WERI-Rb-1 (cell line): ENCODE measurements around the gene CDCP1.

Experiments
- DNase-seq: peaks from one replicate; pipeline ENCODE4 v3.0.0-alpha.2; 2020
- H3K27ac ChIP-seq: fragments of 250-450 bp; sonication (Bioruptor Pico); 2 replicates; pipeline ENCODE4 v1.5.1; 2020; ENCODE audit warnings: mild to moderate bottlenecking, moderate library complexity
- H3K27me3 ChIP-seq: fragments of 250-450 bp; sonication (Bioruptor Pico); 2 replicates; pipeline ENCODE4 v1.5.1; 2021; ENCODE audit warnings: mild to moderate bottlenecking, low read depth, moderate library complexity; ENCODE audit not compliant: insufficient read depth, severe bottlenecking
- H3K36me3 ChIP-seq: fragments of 250-450 bp; sonication (Bioruptor Pico); 2 replicates; pipeline ENCODE4 v1.5.1; 2020; ENCODE audit warnings: mild to moderate bottlenecking, moderate library complexity
- H3K4me3 ChIP-seq: 2 replicates; pipeline ENCODE4 v1.5.1; 2011; ENCODE audit warnings: low read depth, mild to moderate bottlenecking, control low read depth, low read length
- H3K9me3 ChIP-seq: fragments of 250-450 bp; sonication (Bioruptor Pico); 2 replicates; pipeline ENCODE4 v1.5.1; 2021; ENCODE audit warnings: mild to moderate bottlenecking, moderate library complexity; ENCODE audit not compliant: severe bottlenecking
- TF ChIP-seq, protein P1 (sequence below): IDR thresholded peaks from 2 replicates; pipeline ENCODE4 v1.5.1; 2011; ENCODE audit warnings: low read depth, mild to moderate bottlenecking, control low read depth, inconsistent platforms, low read length

The CDCP1 gene

DNA sequence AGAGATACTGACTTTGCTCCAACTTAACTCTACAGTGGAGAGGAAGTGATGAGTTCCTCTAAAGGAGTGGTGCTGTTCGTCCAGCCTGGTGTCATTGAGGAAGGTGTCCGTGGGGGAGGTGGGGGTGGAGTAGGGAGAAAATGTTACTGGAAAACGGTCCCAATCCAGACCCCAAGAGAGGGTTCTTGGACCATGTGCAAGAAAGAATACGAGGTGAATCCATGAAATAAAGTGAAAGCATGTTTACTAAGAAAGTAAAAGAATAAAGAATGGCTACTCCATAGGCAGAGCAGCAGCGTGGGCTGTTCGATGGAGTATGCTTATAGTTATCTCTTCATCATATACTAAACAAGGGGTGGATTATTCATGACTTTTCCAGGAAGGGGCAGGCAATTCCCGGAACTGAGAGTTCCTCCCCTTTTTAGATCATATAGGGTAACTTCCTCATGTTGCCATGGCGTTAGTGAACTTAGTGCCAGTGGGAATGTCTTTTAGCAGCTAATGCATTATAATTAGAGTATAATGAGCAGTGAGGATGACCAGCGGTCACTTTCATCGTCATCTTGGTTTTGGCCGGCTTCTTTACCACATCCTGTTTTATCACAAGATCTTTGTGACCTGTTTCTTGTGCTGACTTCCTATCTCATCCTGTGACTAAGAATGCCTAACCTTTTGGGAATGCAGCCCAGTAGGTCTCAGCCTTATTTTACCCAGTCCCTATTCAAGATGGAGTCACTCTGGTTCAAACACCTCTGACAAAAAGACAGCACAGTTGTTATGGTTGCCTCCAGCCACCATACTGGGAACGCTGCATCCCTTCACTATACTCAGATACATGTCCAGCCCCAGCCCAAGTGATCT lies 81.4 kb downstream of the CDCP1 start:
- Histone ChIP-seq H3K4me3 (no peak overlapping the region), H3K27me3 (no peaks in the 10 kb centered on the region), H3K36me3 (no peaks in the 10 kb centered on the region), H3K9me3 (no peaks in the 10 kb centered on the region), H3K27ac (no peak overlapping the region)
- no peak for DNase-seq
- TF ChIP-seq, protein P1, sequence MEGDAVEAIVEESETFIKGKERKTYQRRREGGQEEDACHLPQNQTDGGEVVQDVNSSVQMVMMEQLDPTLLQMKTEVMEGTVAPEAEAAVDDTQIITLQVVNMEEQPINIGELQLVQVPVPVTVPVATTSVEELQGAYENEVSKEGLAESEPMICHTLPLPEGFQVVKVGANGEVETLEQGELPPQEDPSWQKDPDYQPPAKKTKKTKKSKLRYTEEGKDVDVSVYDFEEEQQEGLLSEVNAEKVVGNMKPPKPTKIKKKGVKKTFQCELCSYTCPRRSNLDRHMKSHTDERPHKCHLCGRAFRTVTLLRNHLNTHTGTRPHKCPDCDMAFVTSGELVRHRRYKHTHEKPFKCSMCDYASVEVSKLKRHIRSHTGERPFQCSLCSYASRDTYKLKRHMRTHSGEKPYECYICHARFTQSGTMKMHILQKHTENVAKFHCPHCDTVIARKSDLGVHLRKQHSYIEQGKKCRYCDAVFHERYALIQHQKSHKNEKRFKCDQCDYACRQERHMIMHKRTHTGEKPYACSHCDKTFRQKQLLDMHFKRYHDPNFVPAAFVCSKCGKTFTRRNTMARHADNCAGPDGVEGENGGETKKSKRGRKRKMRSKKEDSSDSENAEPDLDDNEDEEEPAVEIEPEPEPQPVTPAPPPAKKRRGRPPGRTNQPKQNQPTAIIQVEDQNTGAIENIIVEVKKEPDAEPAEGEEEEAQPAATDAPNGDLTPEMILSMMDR, result no peak

DNA sequence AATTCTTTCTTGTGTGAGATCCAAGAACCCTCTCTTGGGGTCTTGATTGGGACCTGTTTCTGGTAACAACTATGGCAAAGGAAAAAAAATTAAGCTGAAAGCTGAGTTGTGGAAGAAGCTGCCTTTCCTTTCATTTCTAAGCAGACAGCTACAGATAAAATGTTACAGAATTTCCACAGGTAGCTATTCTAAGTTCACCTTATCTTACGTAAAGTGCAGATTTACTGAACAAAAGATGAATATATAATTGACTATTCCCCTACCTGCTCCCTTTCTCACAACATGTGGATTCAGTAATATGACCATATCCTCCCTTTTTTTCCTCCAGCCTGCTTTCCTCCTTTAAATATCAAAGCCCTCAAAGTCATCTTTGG lies 83.5 kb downstream of the CDCP1 start:
- Histone ChIP-seq H3K4me3 (no peak overlapping the region), H3K27me3 (no peaks in the 10 kb centered on the region), H3K27ac (no peak overlapping the region), H3K9me3 (no peaks in the 10 kb centered on the region), H3K36me3 (no peaks in the 10 kb centered on the region)
- no peak for DNase-seq
- TF ChIP-seq, protein P1, result no peak

DNA sequence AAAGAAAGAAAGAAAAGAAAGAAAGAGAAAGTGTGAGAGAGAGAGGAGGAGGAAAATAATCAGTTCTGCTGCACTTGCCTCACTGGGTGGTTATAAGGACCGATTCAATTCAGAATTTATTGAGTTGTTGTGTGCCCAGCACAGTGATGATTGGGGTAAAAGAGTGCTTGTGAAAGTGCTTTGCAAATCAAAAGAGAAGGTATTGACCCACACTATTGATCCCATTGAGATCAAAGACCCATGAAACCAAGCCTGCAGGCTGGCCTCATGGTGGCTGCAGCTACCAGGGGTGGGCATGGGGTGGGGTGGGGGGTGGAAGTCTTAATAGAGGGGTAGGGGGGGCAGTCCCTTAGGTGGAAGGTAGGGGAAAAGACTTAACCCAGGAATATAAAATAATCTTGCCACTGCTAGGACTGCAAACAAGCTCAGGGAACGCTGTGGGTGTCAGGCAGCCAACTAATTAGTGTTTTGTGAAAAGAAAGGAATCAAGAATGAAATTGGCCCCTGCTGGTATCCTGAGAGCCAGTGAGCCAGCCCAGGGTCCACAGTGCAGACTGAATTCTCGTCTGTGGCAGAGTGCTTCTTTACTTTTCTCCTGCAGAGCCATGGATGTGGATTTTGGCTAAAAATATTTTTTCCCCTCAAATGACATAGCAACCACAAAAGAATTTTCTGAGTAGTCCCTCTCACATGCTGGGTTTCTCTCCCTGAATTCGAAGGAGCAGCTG lies 85.8 kb downstream of the CDCP1 start:
- no peak overlapping the region for H3K4me3 ChIP-seq
- no peak overlapping the region for H3K27ac ChIP-seq
- H3K27me3 ChIP-seq, result no peaks in the 10 kb centered on the region
- no peaks in the 10 kb centered on the region for H3K36me3 ChIP-seq
- H3K9me3 ChIP-seq, result no peaks in the 10 kb centered on the region
- TF ChIP-seq, protein P1, result no peak
- no peak for DNase-seq

DNA sequence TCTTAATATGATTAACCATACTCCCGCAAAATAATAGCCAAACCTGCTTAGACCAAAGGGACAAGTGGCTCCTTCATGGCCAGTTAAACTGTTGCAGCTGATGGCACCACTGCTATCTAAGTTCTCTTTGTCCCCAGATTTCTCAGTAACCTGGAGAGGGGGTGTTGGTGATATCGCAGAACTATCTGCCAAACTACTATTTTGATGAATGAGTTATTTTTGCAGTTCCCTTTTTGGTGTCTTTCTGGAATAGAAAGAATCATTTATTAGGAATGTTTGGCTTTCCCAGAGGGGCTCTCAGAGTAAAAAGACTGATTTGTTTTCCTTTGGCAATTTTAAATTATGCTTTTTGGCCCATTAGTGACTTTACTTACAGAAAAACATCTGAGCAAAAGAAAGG lies 87.0 kb downstream of the CDCP1 start:
- H3K4me3 ChIP-seq, result no peak overlapping the region
- no peaks in the 10 kb centered on the region for H3K9me3 ChIP-seq
- H3K27ac ChIP-seq, result no peak overlapping the region
- TF ChIP-seq, protein P1, result no peak
- no peaks in the 10 kb centered on the region for H3K27me3 ChIP-seq
- no peak for DNase-seq
- no peaks in the 10 kb centered on the region for H3K36me3 ChIP-seq

DNA sequence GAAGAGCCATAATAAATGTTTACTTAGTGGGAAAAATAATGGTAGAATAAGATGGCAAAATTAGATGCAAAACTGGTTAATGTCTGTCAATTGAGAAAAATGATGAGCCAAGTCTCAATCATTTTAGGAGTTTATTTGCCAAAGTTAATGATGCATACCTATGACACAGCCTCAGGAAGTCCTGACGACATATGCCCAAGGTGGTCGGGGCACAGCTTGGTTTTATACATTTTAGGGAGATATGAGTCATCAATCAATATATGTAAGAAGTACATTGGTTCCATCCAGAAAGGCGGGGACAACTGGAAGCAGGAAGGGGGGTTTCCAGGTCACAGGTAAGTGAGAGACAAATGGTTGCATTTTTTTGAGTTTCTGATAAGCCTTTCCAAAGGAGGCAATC lies 88.6 kb downstream of the CDCP1 start:
- Histone ChIP-seq H3K36me3 (no peaks in the 10 kb centered on the region), H3K27me3 (no peaks in the 10 kb centered on the region), H3K27ac (no peak overlapping the region), H3K4me3 (no peak overlapping the region), H3K9me3 (no peaks in the 10 kb centered on the region)
- TF ChIP-seq, protein P1, result no peak
- DNase-seq, result no peak
